CD14-positive monocyte (primary cell): Measurements from ENCODE around the gene FXR2. TPM values are rescaled to one million over a fixed set of nuclear protein-coding genes. Genes with fewer than 3 reads are reported as not detected.

Source experiments
- DNase-seq, 3 donors: peaks; one replicate each; pipeline ENCODE4 v3.0.0-alpha.2; 2011 to 2022
- H2AFZ ChIP-seq: 2 replicates; pipeline ENCODE4 v1.6.0; 2012; ENCODE audit warnings: mild to moderate bottlenecking, low read depth, low read length, inconsistent platforms; ENCODE audit not compliant: insufficient read depth, poor library complexity, severe bottlenecking
- H3K27ac ChIP-seq, 2 donors: 1 replicate in 1 of 2; 2 replicates in 1 of 2; pipeline ENCODE4 v1.5.1; 2012 to 2013; ENCODE audit warnings: low read length in 2 of 2, control low read depth in 1 of 2, inconsistent platforms in 1 of 2, low read depth in 1 of 2, mild to moderate bottlenecking in 1 of 2
- H3K27me3 ChIP-seq, 2 donors: one replicate each; pipeline versions ENCODE4 v1.6.0 to v1.6.1; 2011 to 2013; ENCODE audit warnings: low read length in 2 of 2; ENCODE audit not compliant: control insufficient read depth in 2 of 2, insufficient read depth in 2 of 2
- H3K36me3 ChIP-seq, 2 donors: replicated peaks in 1 of 2; 1 replicate in 1 of 2; 2 replicates in 1 of 2; pipeline versions ENCODE4 v1.5.1 to v1.6.1; 2012 to 2013; ENCODE audit warnings: low read length in 2 of 2, control low read depth in 1 of 2, inconsistent platforms in 1 of 2, mild to moderate bottlenecking in 1 of 2; ENCODE audit not compliant: insufficient read depth in 2 of 2, control insufficient read depth in 1 of 2
- H3K4me1 ChIP-seq, 2 donors: 1 replicate in 1 of 2; 2 replicates in 1 of 2; pipeline versions ENCODE4 v1.5.1 to v1.6.1; 2012 to 2013; ENCODE audit warnings: low read length in 2 of 2, control low read depth in 1 of 2, inconsistent platforms in 1 of 2, mild to moderate bottlenecking in 1 of 2, moderate library complexity in 1 of 2; ENCODE audit not compliant: insufficient read depth in 2 of 2, control insufficient read depth in 1 of 2
- H3K4me2 ChIP-seq: replicated peaks from 2 replicates; pipeline ENCODE3; 2012; ENCODE audit warnings: low read length, moderate library complexity, mild to moderate bottlenecking; ENCODE audit not compliant: poor library complexity, severe bottlenecking; ENCODE audit errors: extremely low read depth
- H3K4me3 ChIP-seq, 3 experiments: fragments of 200-600 bp in 1 of 3; sonication (generic) in 1 of 3; replicated peaks in 1 of 3; 1 replicate in 2 of 3; 2 replicates in 1 of 3; pipeline ENCODE4 v1.5.1; 2011 to 2013; ENCODE audit warnings: low read length in 3 of 3, mild to moderate bottlenecking in 3 of 3, control low read depth in 2 of 3, low read depth in 2 of 3, inconsistent platforms in 1 of 3, moderate library complexity in 1 of 3
- H3K79me2 ChIP-seq: 2 replicates; pipeline ENCODE4 v1.6.0; 2012; ENCODE audit warnings: mild to moderate bottlenecking, control low read depth, inconsistent platforms, low read length, moderate library complexity; ENCODE audit not compliant: insufficient read depth
- H3K9ac ChIP-seq: 2 replicates; pipeline ENCODE4 v1.6.0; 2017; ENCODE audit warnings: low read length, mild to moderate bottlenecking; ENCODE audit not compliant: insufficient read depth, poor library complexity, severe bottlenecking
- H3K9me3 ChIP-seq, 2 donors: replicated peaks in 1 of 2; 1 replicate in 1 of 2; 2 replicates in 1 of 2; pipeline versions ENCODE4 v1.5.1 to v1.6.1; 2012 to 2013; ENCODE audit warnings: low read length in 2 of 2, control low read depth in 1 of 2; ENCODE audit not compliant: control insufficient read depth in 1 of 2, insufficient read depth in 1 of 2
- H4K20me1 ChIP-seq: 2 replicates; pipeline ENCODE4 v1.6.0; 2012; ENCODE audit warnings: mild to moderate bottlenecking, low read length, control low read depth, moderate library complexity; ENCODE audit not compliant: insufficient read depth
- H3K27ac Mint-ChIP-seq, 7 donors: one replicate each; pipeline ENCODE4 v1.8.0; 2020; ENCODE audit warnings: mild to moderate bottlenecking in 7 of 7, mixed read lengths in 7 of 7, moderate library complexity in 6 of 7, inconsistent platforms in 2 of 7
- H3K27me3 Mint-ChIP-seq, 3 donors: one replicate each; pipeline ENCODE4 v1.8.0; 2021 to 2022; ENCODE audit warnings: low read depth in 3 of 3, mild to moderate bottlenecking in 3 of 3, mixed read lengths in 3 of 3, moderate library complexity in 3 of 3, inconsistent platforms in 1 of 3
- H3K36me3 Mint-ChIP-seq, 2 donors: one replicate each; pipeline ENCODE4 v1.8.0; 2020; ENCODE audit warnings: mixed read lengths in 2 of 2, inconsistent platforms in 1 of 2, mild to moderate bottlenecking in 1 of 2
- H3K4me1 Mint-ChIP-seq: one replicate; pipeline ENCODE4 v1.8.0; 2020; ENCODE audit warnings: mild to moderate bottlenecking, mixed read lengths
- H3K4me3 Mint-ChIP-seq, 2 donors: one replicate each; pipeline ENCODE4 v1.8.0; 2020; ENCODE audit warnings: mild to moderate bottlenecking in 2 of 2, mixed read lengths in 2 of 2, moderate library complexity in 1 of 2
- H3K9me3 Mint-ChIP-seq, 7 donors: one replicate each; pipeline ENCODE4 v1.8.0; 2020 to 2022; ENCODE audit warnings: mixed read lengths in 7 of 7, mild to moderate bottlenecking in 6 of 7, moderate library complexity in 6 of 7, inconsistent platforms in 2 of 7
- CTCF ChIP-seq: fragments of 200-600 bp; IDR thresholded peaks from one replicate; pipeline ENCODE4 v1.8.0; 2022; ENCODE audit warnings: antibody characterized with exemption, mild to moderate bottlenecking
- WGBS: methylation state at CpG from one replicate; pipeline ENCODE4 v1.1.5; 2013; ENCODE audit warnings: missing lambda C conversion rate; ENCODE audit not compliant: insufficient coverage; 5-methylcytosine and 5-hydroxymethylcytosine counted together
- intact Hi-C, 2 donors: fragments of 100-400 bp; cut with micrococcal nuclease; formaldehyde crosslinking; loops; one replicate each; pipeline versions ENCODE4 v1.15.0 to v1.15.1; 2023
- polyA minus RNA-seq: library from RNA; depleted of rRNA, polyadenylated mRNA; stranded (reverse); fragments of >200 nt; gene quantifications from 2 replicates; pipeline ENCODE4 v1.2.3, GENCODE V29; 2012
- polyA plus RNA-seq, 3 donors: library from polyadenylated mRNA; depleted of rRNA in 1 of 3; unstranded in 2 of 3; stranded (reverse) in 1 of 3; fragments of 300-500 nt in 2 of 3; fragments of >200 nt in 1 of 3; fragmentation: Illumina TruSeq in 2 of 3; gene quantifications; 1 replicate in 2 of 3; 2 replicates in 1 of 3; pipeline ENCODE4 v1.2.3, GENCODE V29; 2012 to 2021
- total RNA-seq, 12 experiments: library from RNA in 1 of 12; stranded (reverse) in 1 of 12; fragments of 120-200 nt in 1 of 12; gene quantifications; one replicate each; pipeline ENCODE4 v1.2.4 and lab custom pipeline; 2013 to 2026; ENCODE audit warnings: mixed read lengths in 6 of 12, inconsistent platforms in 1 of 12

Gene FXR2
- 32.5 TPM for total RNA-seq (2013)
- polyA plus RNA-seq (10 to 100 TPM in 1 of 3 donors, 1 to 10 TPM in 2; 6.2 to 23.0 (median 9.2) TPM), polyA minus RNA-seq (18.1 and 27.0 TPM in 2 replicates), total RNA-seq (lab: John Stamatoyannopoulos, UW) (10.8 to 52.7 (median 20.0) reads per million in 11 experiments)

GRCh38 chr17:7614425-7615264 lies at the start of gene FXR2:
TSS of gene FXR2 (minus strand) at chr17:7614897. CDS start at chr17:7614532, 365 bp downstream.
- Histone ChIP-seq H3K9me3 (no peaks in the 10 kb centered on the region), H3K4me1 (peaks cover 25 to 34% of the 10 kb centered on the region in 2 donors), H4K20me1 (peaks cover 34% of the 10 kb centered on the region), H3K27me3 (no peaks in the 10 kb centered on the region), H3K27ac (peak within 1 kb of the TSS; percentile 73 to 75), H3K4me2 (peak within 1 kb of the TSS; percentile 89), H3K36me3 (peaks cover 0 to 12% of the 10 kb centered on the region in 2 donors), H3K9ac (peak within 1 kb of the TSS; percentile 85), H3K79me2 (peaks cover 45% of the 10 kb centered on the region), H3K4me3 (peak within 1 kb of the TSS; percentile 59 to 82 (median 76)), H2AFZ (peak within 1 kb of the TSS; percentile 80)
- Mint-ChIP-seq H3K4me3 (peak within 1 kb of the TSS; percentile 83 to 92), H3K27ac (peak within 1 kb of the TSS; percentile 85 to 93 (median 91)), H3K36me3 (peaks cover 6 to 13% of the 10 kb centered on the region in 2 donors), H3K27me3 (peaks cover 0 to 5% (median 1%) of the 10 kb centered on the region in 3 donors), H3K4me1 (peaks cover 35% of the 10 kb centered on the region), H3K9me3 (no peaks in the 10 kb centered on the region)
- peak; percentile 99 to 100 (median 100) for DNase-seq
- intact Hi-C loops, result loop anchor here in 1 of 2 donors (2.0 kb wide), 1 partner anchor 72 kb away; the partner anchor contains the start of gene TP53
- peak; percentile 36 for TF ChIP-seq CTCF
- WGBS, result under 1% methylated on average over 80 of the region's 93 CpGs

- peaks cover 0 to 11% (median 2%) of the 10 kb centered on the region in 7 donors for H3K9me3 Mint-ChIP-seq
- H3K27ac ChIP-seq, result no peak overlapping the region
- H3K4me1 ChIP-seq, result no peaks in the 10 kb centered on the region
- H3K9ac ChIP-seq, result no peak overlapping the region
- peaks cover 20 to 33% (median 26%) of the 10 kb centered on the region in 3 donors for H3K27me3 Mint-ChIP-seq
- intact Hi-C loops, result no loop called here
- H3K4me1 Mint-ChIP-seq, result no peaks in the 10 kb centered on the region
- H3K36me3 ChIP-seq, result no peaks in the 10 kb centered on the region
- no peak overlapping the region for H3K4me3 ChIP-seq
- no peak for DNase-seq
- H3K27me3 ChIP-seq, result peaks cover 18 to 24% of the 10 kb centered on the region in 2 donors
- H3K79me2 ChIP-seq, result no peaks in the 10 kb centered on the region
- TF ChIP-seq CTCF, result no peak
- H3K4me3 Mint-ChIP-seq, result no peak overlapping the region
- H2AFZ ChIP-seq, result no peak overlapping the region
- H3K9me3 ChIP-seq, result no peaks in the 10 kb centered on the region
- H4K20me1 ChIP-seq, result no peaks in the 10 kb centered on the region
- H3K36me3 Mint-ChIP-seq, result peaks cover 0 to 3% of the 10 kb centered on the region in 2 donors
- no peak overlapping the region for H3K27ac Mint-ChIP-seq
- WGBS, result 87% methylated on average over 5 of the region's 10 CpGs
- no peak overlapping the region for H3K4me2 ChIP-seq
These were observed 42.4 kb upstream of the FXR2 start for GRCh38 chr17:7656958-7657609.
